Measurements from ENCODE around the gene COL6A3. TPM values are rescaled to one million over a fixed set of nuclear protein-coding genes. Genes with fewer than 3 reads are reported as not detected.

COL6A3 gene
- total RNA-seq, 2 donors from 2014 or later: 26.9 to 86.9 TPM

DNA sequence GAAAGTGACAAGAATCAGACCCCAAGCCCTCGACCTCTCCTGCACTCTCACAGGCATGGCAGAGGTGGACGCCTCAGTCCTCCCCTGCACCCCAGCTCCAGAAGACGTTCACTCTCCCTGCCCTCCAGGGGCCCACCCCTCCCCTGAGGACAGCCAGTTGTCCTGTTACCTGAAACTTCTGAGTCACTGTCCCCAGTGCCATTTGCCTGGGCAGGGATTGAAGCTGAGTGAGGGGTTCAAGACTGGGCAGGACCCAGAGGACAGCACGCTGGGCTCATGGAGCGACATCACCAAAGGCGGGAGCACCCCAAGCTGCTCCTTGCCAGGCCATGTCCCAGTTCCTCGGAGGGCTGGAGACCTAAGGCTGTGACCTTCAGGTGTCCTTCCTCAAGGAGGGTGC is 34.2 kb upstream of the COL6A3 start:
- DNase-seq (ENCODE audit: low spot score): no peak
- 93% methylated on average over 7 of the region's 7 CpGs for WGBS
- no peaks in the 10 kb centered on the region for H3K27me3 ChIP-seq (replicated peaks; ENCODE audit: insufficient read depth)
- H3K36me3 ChIP-seq: no peaks in the 10 kb centered on the region
- H3K27ac ChIP-seq: no peak overlapping the region
- intact Hi-C loops (cut with DNase I): no loop called here
- TF ChIP-seq, protein P1, sequence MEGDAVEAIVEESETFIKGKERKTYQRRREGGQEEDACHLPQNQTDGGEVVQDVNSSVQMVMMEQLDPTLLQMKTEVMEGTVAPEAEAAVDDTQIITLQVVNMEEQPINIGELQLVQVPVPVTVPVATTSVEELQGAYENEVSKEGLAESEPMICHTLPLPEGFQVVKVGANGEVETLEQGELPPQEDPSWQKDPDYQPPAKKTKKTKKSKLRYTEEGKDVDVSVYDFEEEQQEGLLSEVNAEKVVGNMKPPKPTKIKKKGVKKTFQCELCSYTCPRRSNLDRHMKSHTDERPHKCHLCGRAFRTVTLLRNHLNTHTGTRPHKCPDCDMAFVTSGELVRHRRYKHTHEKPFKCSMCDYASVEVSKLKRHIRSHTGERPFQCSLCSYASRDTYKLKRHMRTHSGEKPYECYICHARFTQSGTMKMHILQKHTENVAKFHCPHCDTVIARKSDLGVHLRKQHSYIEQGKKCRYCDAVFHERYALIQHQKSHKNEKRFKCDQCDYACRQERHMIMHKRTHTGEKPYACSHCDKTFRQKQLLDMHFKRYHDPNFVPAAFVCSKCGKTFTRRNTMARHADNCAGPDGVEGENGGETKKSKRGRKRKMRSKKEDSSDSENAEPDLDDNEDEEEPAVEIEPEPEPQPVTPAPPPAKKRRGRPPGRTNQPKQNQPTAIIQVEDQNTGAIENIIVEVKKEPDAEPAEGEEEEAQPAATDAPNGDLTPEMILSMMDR (IDR thresholded peaks at IDR 0.05): no peak
- TF ChIP-seq POLR2A (IDR thresholded peaks at IDR 0.05) (no peak), POLR2AphosphoS5 (IDR thresholded peaks at IDR 0.05) (no peak)
- peaks cover 3% of the 10 kb centered on the region for H3K4me1 ChIP-seq (replicated peaks)
- no peak overlapping the region for H3K4me3 ChIP-seq
- no peaks in the 10 kb centered on the region for H3K9me3 ChIP-seq

DNA sequence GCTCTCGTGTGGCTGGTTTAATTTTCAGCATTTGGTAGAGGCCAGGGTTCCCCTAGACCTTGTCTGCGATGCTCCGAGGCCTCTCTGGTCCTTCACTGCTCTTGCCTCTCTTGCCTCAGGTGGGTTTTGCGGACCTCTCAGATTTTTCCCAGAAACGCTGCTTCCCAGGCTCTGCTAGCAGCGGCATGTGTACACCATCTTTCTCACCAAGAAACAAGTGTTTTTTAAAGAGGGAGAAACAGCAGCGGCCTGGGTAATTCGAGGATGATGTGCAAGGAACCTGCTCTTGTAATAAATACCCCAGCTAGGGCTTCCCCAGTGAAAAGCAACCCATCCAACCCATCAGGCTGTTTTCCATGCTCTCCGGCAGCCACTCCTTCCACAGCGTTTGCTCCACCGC is 33.5 kb upstream of the COL6A3 start:
- Histone ChIP-seq H3K27me3 (replicated peaks; ENCODE audit: insufficient read depth) (no peaks in the 10 kb centered on the region), H3K36me3 (no peaks in the 10 kb centered on the region), H3K9me3 (no peaks in the 10 kb centered on the region), H3K27ac (no peak overlapping the region), H3K4me1 (replicated peaks) (peaks cover 3% of the 10 kb centered on the region), H3K4me3 (no peak overlapping the region)
- no peak for DNase-seq (ENCODE audit: low spot score)
- WGBS: 97% methylated on average over 11 of the region's 11 CpGs
- TF ChIP-seq POLR2A (IDR thresholded peaks at IDR 0.05): no peak
- intact Hi-C loops (cut with DNase I): no loop called here

DNA sequence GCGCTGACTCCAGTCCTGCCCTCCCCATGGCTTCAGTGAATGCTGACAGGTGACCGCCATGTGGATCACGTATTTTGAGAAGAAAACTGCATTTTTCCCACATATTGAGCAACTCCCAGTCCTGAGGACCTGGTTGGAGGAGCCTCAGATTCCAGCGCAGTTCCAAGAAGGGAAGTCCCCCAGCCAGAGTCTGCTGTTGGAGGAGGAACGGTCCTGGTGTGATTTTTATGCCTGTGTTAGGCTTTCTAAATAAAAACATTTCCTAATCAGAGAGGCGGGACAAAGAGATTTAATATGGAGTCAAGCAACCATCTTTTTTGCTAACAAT is 32.3 kb upstream of the COL6A3 start:
- 82% methylated on average over 6 of the region's 6 CpGs for WGBS
- no peak overlapping the region for H3K4me3 ChIP-seq
- TF ChIP-seq POLR2AphosphoS5 (IDR thresholded peaks at IDR 0.05): no peak
- TF ChIP-seq, protein P1 (IDR thresholded peaks at IDR 0.05): no peak
- TF ChIP-seq POLR2A (IDR thresholded peaks at IDR 0.05): no peak
- no peaks in the 10 kb centered on the region for H3K27me3 ChIP-seq (replicated peaks; ENCODE audit: insufficient read depth)
- H3K36me3 ChIP-seq: no peaks in the 10 kb centered on the region
- H3K9me3 ChIP-seq: no peaks in the 10 kb centered on the region
- DNase-seq (ENCODE audit: low spot score): no peak
- peaks cover 3% of the 10 kb centered on the region for H3K4me1 ChIP-seq (replicated peaks)
- peak overlapping the region in 1 of 2 donors; percentile 42 for H3K27ac ChIP-seq
- intact Hi-C loops (cut with DNase I): no loop called here

DNA sequence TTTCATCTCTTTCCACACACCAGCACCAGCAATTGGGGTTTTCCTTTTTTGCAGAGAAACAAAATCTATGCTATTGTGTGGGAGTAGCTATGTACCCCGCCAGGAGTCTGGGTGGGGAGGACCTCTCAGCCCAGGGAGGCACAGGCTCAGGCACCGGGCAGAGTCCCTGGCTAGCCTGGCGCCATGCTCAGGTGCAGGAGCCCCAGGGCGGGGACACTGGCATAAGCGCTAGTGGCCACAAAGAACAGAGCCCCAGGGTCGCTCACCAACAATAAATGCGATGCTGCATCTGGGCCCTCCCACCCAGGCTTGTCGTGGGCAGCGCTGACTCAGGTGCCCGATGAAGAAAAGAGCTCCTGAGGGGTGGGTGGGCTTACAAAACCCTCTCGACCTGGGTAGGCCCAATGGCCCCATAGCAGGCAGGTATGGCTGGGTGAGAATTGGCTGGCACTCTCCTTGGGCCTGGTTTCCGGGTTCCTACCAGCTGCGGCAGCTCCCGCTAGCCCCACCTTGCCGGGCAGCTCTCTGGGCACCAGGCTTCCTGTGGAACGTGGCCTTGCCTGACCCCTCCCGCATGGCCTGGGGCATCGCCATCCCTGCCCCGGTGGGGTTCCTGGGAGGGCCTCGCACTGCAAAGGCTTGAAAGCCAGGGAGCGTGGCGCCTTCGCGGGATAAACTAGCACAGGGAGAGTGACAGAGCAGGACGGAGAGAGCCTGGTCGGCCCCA is 31.8 kb upstream of the COL6A3 start:
- Histone ChIP-seq H3K27me3 (replicated peaks; ENCODE audit: insufficient read depth) (no peaks in the 10 kb centered on the region), H3K36me3 (no peaks in the 10 kb centered on the region), H3K4me1 (replicated peaks) (peaks cover 3% of the 10 kb centered on the region), H3K4me3 (no peak overlapping the region), H3K27ac (peak overlapping the region in 1 of 2 donors; percentile 42), H3K9me3 (no peaks in the 10 kb centered on the region)
- intact Hi-C loops (cut with DNase I): no loop called here
- WGBS: 95% methylated on average over 26 of the region's 26 CpGs
- no peak for DNase-seq (ENCODE audit: low spot score)
- no peak for TF ChIP-seq POLR2AphosphoS5 (IDR thresholded peaks at IDR 0.05)
- no peak for TF ChIP-seq POLR2A (IDR thresholded peaks at IDR 0.05)
- TF ChIP-seq, protein P1 (IDR thresholded peaks at IDR 0.05): no peak

DNA sequence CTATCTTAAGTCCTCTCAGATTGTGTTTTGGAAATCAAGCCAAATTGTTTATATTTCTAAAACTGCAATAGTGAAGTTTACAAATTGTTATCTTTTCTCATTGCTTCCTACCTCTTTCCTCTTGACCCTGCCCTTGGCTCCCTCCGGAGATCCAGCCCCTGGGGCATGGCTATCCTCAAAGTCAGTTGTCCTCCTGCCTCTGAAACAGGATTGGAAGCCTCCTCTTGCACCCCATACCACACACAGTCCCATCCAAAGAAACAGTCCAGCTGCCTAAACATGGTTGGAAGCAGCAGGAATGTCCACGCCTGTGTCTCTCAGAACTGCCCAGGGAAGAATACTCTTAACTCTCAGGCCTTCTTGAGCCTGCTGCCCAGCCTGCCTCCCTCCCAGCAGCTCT is 30.1 kb upstream of the COL6A3 start:
- no peak for DNase-seq (ENCODE audit: low spot score)

More for the DNA sequence above, 30.1 kb upstream of the COL6A3 start:
- no peaks in the 10 kb centered on the region for H3K9me3 ChIP-seq
- H3K27ac ChIP-seq: no peak overlapping the region
- no peaks in the 10 kb centered on the region for H3K36me3 ChIP-seq
- H3K27me3 ChIP-seq (replicated peaks; ENCODE audit: insufficient read depth): no peaks in the 10 kb centered on the region
- no peak overlapping the region for H3K4me3 ChIP-seq
- intact Hi-C loops (cut with DNase I): no loop called here
- peaks cover 1% of the 10 kb centered on the region for H3K4me1 ChIP-seq (replicated peaks)
- TF ChIP-seq POLR2AphosphoS5 (IDR thresholded peaks at IDR 0.05): no peak
- TF ChIP-seq, protein P1 (IDR thresholded peaks at IDR 0.05): no peak
- no peak for TF ChIP-seq POLR2A (IDR thresholded peaks at IDR 0.05)
- 90% methylated on average over 2 of the region's 2 CpGs for WGBS

Data from prostate gland (tissue), 2 donors.